ENCODE measurements around the gene ZNF205. TPM values are rescaled to one million over a fixed set of nuclear protein-coding genes. Genes with fewer than 3 reads are reported as not detected.

The ZNF205 gene
- total and polyA plus RNA-seq, 2 donors (not counting 1 experiment from before 2014, with no cell fraction given): 3.4 to 16.0 TPM

- no peak overlapping the region for H3K4me3 ChIP-seq (replicated peaks in 1 of 4; ENCODE audit: control extremely low read depth in 1 of 4, insufficient read depth in 1 of 4, low read depth in 3 of 4, low read length in 4 of 4)
- no peaks in the 10 kb centered on the region for H3K4me1 ChIP-seq (ENCODE audit: control insufficient read depth, extremely low read depth, insufficient read depth, low read length)
- no peaks in the 10 kb centered on the region for H4K20me1 ChIP-seq (ENCODE audit: control insufficient read depth, extremely low read depth, insufficient read depth, low read length)
- H3K4me2 ChIP-seq (ENCODE audit: extremely low read depth, insufficient read depth, low read length): no peak overlapping the region
- TF ChIP-seq EZH2 (IDR thresholded peaks at IDR 0.05; ENCODE audit: low read length, missing control alignments) (no peak), CTCF (conservative IDR thresholded peaks at IDR 0.05 in 1 of 2, IDR thresholded peaks at IDR 0.05 in 1 of 2; ENCODE audit: low read depth in 1 of 2, low read length in 2 of 2) (no peak)
- no peak overlapping the region for H3K9ac ChIP-seq (ENCODE audit: insufficient read depth, low read length)
- H3K9me3 ChIP-seq (ENCODE audit: control insufficient read depth, insufficient read depth, low read depth, low read length): no peaks in the 10 kb centered on the region
- no peak overlapping the region for H2AFZ ChIP-seq (ENCODE audit: low read length)
- no peak overlapping the region for H3K27ac ChIP-seq (ENCODE audit: insufficient read depth, low read length)
- no peaks in the 10 kb centered on the region for H3K36me3 ChIP-seq (ENCODE audit: control insufficient read depth, insufficient read depth, low read length)
- H3K27me3 ChIP-seq (ENCODE audit: control insufficient read depth, insufficient read depth, low read length): no peaks in the 10 kb centered on the region
- DNase-seq (ENCODE audit: low read depth in 2 of 2): no peak
- no peaks in the 10 kb centered on the region for H3K79me2 ChIP-seq (ENCODE audit: control insufficient read depth, insufficient read depth, low read length)
Measured at GRCh38 chr16:3086596-3087242, 25.7 kb upstream of the ZNF205 start.

- H4K20me1 ChIP-seq (ENCODE audit: control insufficient read depth, extremely low read depth, insufficient read depth, low read length): no peaks in the 10 kb centered on the region
- peaks cover 4% of the 10 kb centered on the region for H3K27me3 ChIP-seq (ENCODE audit: control insufficient read depth, insufficient read depth, low read length)
- H3K9ac ChIP-seq (ENCODE audit: insufficient read depth, low read length): no peak overlapping the region
- H3K9me3 ChIP-seq (ENCODE audit: control insufficient read depth, insufficient read depth, low read depth, low read length): no peaks in the 10 kb centered on the region
- no peak overlapping the region for H3K4me2 ChIP-seq (ENCODE audit: extremely low read depth, insufficient read depth, low read length)
- H3K36me3 ChIP-seq (ENCODE audit: control insufficient read depth, insufficient read depth, low read length): no peaks in the 10 kb centered on the region
- no peak overlapping the region for H3K27ac ChIP-seq (ENCODE audit: insufficient read depth, low read length)
- no peaks in the 10 kb centered on the region for H3K4me1 ChIP-seq (ENCODE audit: control insufficient read depth, extremely low read depth, insufficient read depth, low read length)
- DNase-seq (ENCODE audit: low read depth in 2 of 2): no peak
- no peaks in the 10 kb centered on the region for H3K79me2 ChIP-seq (ENCODE audit: control insufficient read depth, insufficient read depth, low read length)
- TF ChIP-seq EZH2 (IDR thresholded peaks at IDR 0.05; ENCODE audit: low read length, missing control alignments) (no peak), CTCF (conservative IDR thresholded peaks at IDR 0.05 in 1 of 2, IDR thresholded peaks at IDR 0.05 in 1 of 2; ENCODE audit: low read depth in 1 of 2, low read length in 2 of 2) (peak in 1 of 2 donors; percentile 30)
- H3K4me3 ChIP-seq (replicated peaks in 1 of 4; ENCODE audit: control extremely low read depth in 1 of 4, insufficient read depth in 1 of 4, low read depth in 3 of 4, low read length in 4 of 4): no peak overlapping the region
- no peak overlapping the region for H2AFZ ChIP-seq (ENCODE audit: low read length)
Measured at GRCh38 chr16:3087243-3088235, 24.8 kb upstream of the ZNF205 start.

- H3K9ac ChIP-seq (ENCODE audit: insufficient read depth, low read length): no peak overlapping the region
- no peaks in the 10 kb centered on the region for H3K79me2 ChIP-seq (ENCODE audit: control insufficient read depth, insufficient read depth, low read length)
- no peaks in the 10 kb centered on the region for H3K36me3 ChIP-seq (ENCODE audit: control insufficient read depth, insufficient read depth, low read length)
- H4K20me1 ChIP-seq (ENCODE audit: control insufficient read depth, extremely low read depth, insufficient read depth, low read length): no peaks in the 10 kb centered on the region
- no peak overlapping the region for H3K4me3 ChIP-seq (replicated peaks in 1 of 4; ENCODE audit: control extremely low read depth in 1 of 4, insufficient read depth in 1 of 4, low read depth in 3 of 4, low read length in 4 of 4)
- H3K27ac ChIP-seq (ENCODE audit: insufficient read depth, low read length): no peak overlapping the region
- TF ChIP-seq CTCF (conservative IDR thresholded peaks at IDR 0.05 in 1 of 2, IDR thresholded peaks at IDR 0.05 in 1 of 2; ENCODE audit: low read depth in 1 of 2, low read length in 2 of 2) (no peak), EZH2 (IDR thresholded peaks at IDR 0.05; ENCODE audit: low read length, missing control alignments) (no peak)
- H3K4me2 ChIP-seq (ENCODE audit: extremely low read depth, insufficient read depth, low read length): no peak overlapping the region
- no peaks in the 10 kb centered on the region for H3K4me1 ChIP-seq (ENCODE audit: control insufficient read depth, extremely low read depth, insufficient read depth, low read length)
- H3K27me3 ChIP-seq (ENCODE audit: control insufficient read depth, insufficient read depth, low read length): peaks cover 8% of the 10 kb centered on the region
- no peak for DNase-seq (ENCODE audit: low read depth in 2 of 2)
- no peak overlapping the region for H2AFZ ChIP-seq (ENCODE audit: low read length)
- no peaks in the 10 kb centered on the region for H3K9me3 ChIP-seq (ENCODE audit: control insufficient read depth, insufficient read depth, low read depth, low read length)
Measured at GRCh38 chr16:3088450-3088849, 23.9 kb upstream of the ZNF205 start.
